ENCODE results near the gene CRY2.

DNA sequence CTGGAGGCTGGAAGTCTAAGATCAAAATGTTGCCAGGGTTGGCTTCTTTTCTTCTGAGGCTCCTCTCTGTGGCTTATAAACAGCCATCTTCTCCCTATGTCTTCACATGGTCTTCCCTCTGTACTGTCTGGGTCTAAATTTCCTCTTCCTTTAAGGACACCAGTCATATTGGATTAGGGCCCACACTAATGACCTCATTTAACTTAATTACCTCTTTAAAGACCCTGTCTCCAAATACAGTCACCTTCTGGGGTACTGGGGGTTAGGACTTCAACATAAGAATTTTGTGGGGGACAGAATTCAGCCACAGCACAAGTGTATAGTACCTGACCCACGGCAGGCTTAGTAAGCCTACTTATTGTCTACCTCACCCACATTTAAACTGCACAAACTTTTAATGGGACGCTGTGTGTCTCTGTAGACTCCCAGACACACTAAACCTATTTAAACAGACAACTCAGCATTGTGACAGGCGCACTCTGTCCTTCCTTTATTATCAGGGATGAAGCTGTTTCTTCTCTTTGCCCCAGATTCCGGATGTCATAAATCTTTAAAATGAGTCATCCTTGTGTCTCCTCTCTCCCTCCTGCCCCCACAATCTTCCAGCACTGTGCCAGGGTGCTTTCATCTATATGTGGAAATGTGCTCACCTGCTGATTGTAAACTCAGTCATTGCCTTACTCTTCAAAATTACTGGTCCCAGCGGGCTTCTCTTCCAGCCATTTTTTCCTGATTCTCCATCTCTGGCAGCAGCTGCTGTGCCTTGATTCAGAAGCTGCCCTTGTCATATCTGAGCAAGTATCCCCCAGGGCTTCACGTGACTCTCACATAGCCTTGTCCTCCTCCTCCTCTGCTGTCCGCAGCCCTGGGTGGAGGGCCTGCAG is 32.8 kb downstream of the CRY2 start:
- TF ChIP-seq, protein P1, sequence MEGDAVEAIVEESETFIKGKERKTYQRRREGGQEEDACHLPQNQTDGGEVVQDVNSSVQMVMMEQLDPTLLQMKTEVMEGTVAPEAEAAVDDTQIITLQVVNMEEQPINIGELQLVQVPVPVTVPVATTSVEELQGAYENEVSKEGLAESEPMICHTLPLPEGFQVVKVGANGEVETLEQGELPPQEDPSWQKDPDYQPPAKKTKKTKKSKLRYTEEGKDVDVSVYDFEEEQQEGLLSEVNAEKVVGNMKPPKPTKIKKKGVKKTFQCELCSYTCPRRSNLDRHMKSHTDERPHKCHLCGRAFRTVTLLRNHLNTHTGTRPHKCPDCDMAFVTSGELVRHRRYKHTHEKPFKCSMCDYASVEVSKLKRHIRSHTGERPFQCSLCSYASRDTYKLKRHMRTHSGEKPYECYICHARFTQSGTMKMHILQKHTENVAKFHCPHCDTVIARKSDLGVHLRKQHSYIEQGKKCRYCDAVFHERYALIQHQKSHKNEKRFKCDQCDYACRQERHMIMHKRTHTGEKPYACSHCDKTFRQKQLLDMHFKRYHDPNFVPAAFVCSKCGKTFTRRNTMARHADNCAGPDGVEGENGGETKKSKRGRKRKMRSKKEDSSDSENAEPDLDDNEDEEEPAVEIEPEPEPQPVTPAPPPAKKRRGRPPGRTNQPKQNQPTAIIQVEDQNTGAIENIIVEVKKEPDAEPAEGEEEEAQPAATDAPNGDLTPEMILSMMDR (IDR thresholded peaks at IDR 0.05; ENCODE audit: low read depth, low read length), result no peak
- no peak for TF ChIP-seq EZH2phosphoT487 (IDR thresholded peaks at IDR 0.05; ENCODE audit: low read depth)
